Measurements from ENCODE around the gene NDUFB11. TPM values are rescaled to one million over a fixed set of nuclear protein-coding genes. Genes with fewer than 3 reads are reported as not detected.

Gene NDUFB11
- total and polyA plus RNA-seq, 4 experiments from 2014 or later = 53.2 to 180 (median 115) TPM

GRCh38 chrX:47180346-47180745 is 35.8 kb upstream of the NDUFB11 start:
- POLR2A ChIA-PET (ENCODE audit: partially characterized antibody) = no interaction called here
- Histone ChIP-seq H3K4me3 (ENCODE audit: low read length in 2 of 2) (no peak overlapping the region), H3K36me3 (ENCODE audit: insufficient read depth, low read length) (peaks cover 41% of the 10 kb centered on the region), H3K27me3 (ENCODE audit: insufficient read depth, low read length) (no peaks in the 10 kb centered on the region), H3K4me1 (ENCODE audit: insufficient read depth, low read length) (no peaks in the 10 kb centered on the region), H3K9me3 (ENCODE audit: control insufficient read depth in 1 of 2, low read length in 2 of 2) (no peaks in the 10 kb centered on the region), H3K27ac (ENCODE audit: low read depth, low read length) (no peak overlapping the region)
- intact Hi-C loops (cut with micrococcal nuclease) = no loop called here
- Mint-ChIP-seq H3K27me3 (no peaks in the 10 kb centered on the region), H3K27ac (peak overlapping the region in 1 of 7 donors; percentile 83), H3K4me3 (no peak overlapping the region), H3K9me3 (no peaks in the 10 kb centered on the region), H3K36me3 (peaks cover 16 to 42% of the 10 kb centered on the region in 2 donors), H3K4me1 (no peaks in the 10 kb centered on the region)
- CTCF ChIA-PET (ENCODE audit: partially characterized antibody) = no interaction called here
- DNase-seq = no peak

GRCh38 chrX:47179928-47180255 is 35.4 kb upstream of the NDUFB11 start:
- DNase-seq = no peak
- no peak overlapping the region for H3K27ac Mint-ChIP-seq
- Histone ChIP-seq H3K4me3 (ENCODE audit: low read length in 2 of 2) (no peak overlapping the region), H3K4me1 (ENCODE audit: insufficient read depth, low read length) (no peaks in the 10 kb centered on the region), H3K27me3 (ENCODE audit: insufficient read depth, low read length) (no peaks in the 10 kb centered on the region), H3K9me3 (ENCODE audit: control insufficient read depth in 1 of 2, low read length in 2 of 2) (no peaks in the 10 kb centered on the region), H3K36me3 (ENCODE audit: insufficient read depth, low read length) (peaks cover 46% of the 10 kb centered on the region), H3K27ac (ENCODE audit: low read depth, low read length) (no peak overlapping the region)
- no peaks in the 10 kb centered on the region for H3K4me1 Mint-ChIP-seq
- no peaks in the 10 kb centered on the region for H3K27me3 Mint-ChIP-seq
- ChIA-PET POLR2A (ENCODE audit: partially characterized antibody) (no interaction called here), CTCF (ENCODE audit: partially characterized antibody) (no interaction called here)
- H3K4me3 Mint-ChIP-seq = no peak overlapping the region
- peaks cover 16 to 42% of the 10 kb centered on the region in 2 donors for H3K36me3 Mint-ChIP-seq
- no peaks in the 10 kb centered on the region for H3K9me3 Mint-ChIP-seq
- intact Hi-C loops (cut with micrococcal nuclease) = no loop called here

- Histone ChIP-seq H3K4me1 (ENCODE audit: insufficient read depth, low read length) (no peaks in the 10 kb centered on the region), H3K4me3 (ENCODE audit: low read length in 2 of 2) (no peak overlapping the region), H3K36me3 (ENCODE audit: insufficient read depth, low read length) (peaks cover 49% of the 10 kb centered on the region), H3K27ac (ENCODE audit: low read depth, low read length) (no peak overlapping the region), H3K27me3 (ENCODE audit: insufficient read depth, low read length) (no peaks in the 10 kb centered on the region), H3K9me3 (ENCODE audit: control insufficient read depth in 1 of 2, low read length in 2 of 2) (no peaks in the 10 kb centered on the region)
- no peak for DNase-seq
- Mint-ChIP-seq H3K27ac (no peak overlapping the region), H3K4me1 (no peaks in the 10 kb centered on the region), H3K36me3 (peaks cover 16 to 40% of the 10 kb centered on the region in 2 donors), H3K4me3 (no peak overlapping the region), H3K9me3 (no peaks in the 10 kb centered on the region), H3K27me3 (no peaks in the 10 kb centered on the region)
- POLR2A ChIA-PET (ENCODE audit: partially characterized antibody) = no interaction called here
- CTCF ChIA-PET (ENCODE audit: partially characterized antibody) = no interaction called here
- intact Hi-C loops (cut with micrococcal nuclease) = no loop called here
Observed at GRCh38 chrX:47179221-47179927, 34.9 kb upstream of the NDUFB11 start.

- Histone ChIP-seq H3K4me1 (ENCODE audit: insufficient read depth, low read length) (no peaks in the 10 kb centered on the region), H3K9me3 (ENCODE audit: control insufficient read depth in 1 of 2, low read length in 2 of 2) (no peaks in the 10 kb centered on the region), H3K27me3 (ENCODE audit: insufficient read depth, low read length) (no peaks in the 10 kb centered on the region), H3K4me3 (ENCODE audit: low read length in 2 of 2) (no peak overlapping the region), H3K27ac (ENCODE audit: low read depth, low read length) (no peak overlapping the region), H3K36me3 (ENCODE audit: insufficient read depth, low read length) (peaks cover 49% of the 10 kb centered on the region)
- H3K4me3 Mint-ChIP-seq = no peak overlapping the region
- no peaks in the 10 kb centered on the region for H3K9me3 Mint-ChIP-seq
- intact Hi-C loops (cut with micrococcal nuclease) = no loop called here
- ChIA-PET POLR2A (ENCODE audit: partially characterized antibody) (no interaction called here), CTCF (ENCODE audit: partially characterized antibody) (no interaction called here)
- H3K27me3 Mint-ChIP-seq = no peaks in the 10 kb centered on the region
- H3K4me1 Mint-ChIP-seq = no peaks in the 10 kb centered on the region
- DNase-seq = no peak
- H3K27ac Mint-ChIP-seq = peak overlapping the region in 2 of 7 donors; percentile 11 to 66
- peaks cover 16 to 40% of the 10 kb centered on the region in 2 donors for H3K36me3 Mint-ChIP-seq
Observed at GRCh38 chrX:47178337-47178736, 33.8 kb upstream of the NDUFB11 start.

- peaks cover 49% of the 10 kb centered on the region for H3K36me3 ChIP-seq (ENCODE audit: insufficient read depth, low read length)
- H3K36me3 Mint-ChIP-seq = peaks cover 16 to 37% of the 10 kb centered on the region in 2 donors
- H3K27ac Mint-ChIP-seq = peak overlapping the region in 2 of 7 donors; percentile 12 to 64
- no peak for DNase-seq
- ChIA-PET CTCF (ENCODE audit: partially characterized antibody) (no interaction called here), POLR2A (ENCODE audit: partially characterized antibody) (no interaction called here)
- H3K9me3 ChIP-seq (ENCODE audit: control insufficient read depth in 1 of 2, low read length in 2 of 2) = no peaks in the 10 kb centered on the region
- no peaks in the 10 kb centered on the region for H3K9me3 Mint-ChIP-seq
- H3K27me3 ChIP-seq (ENCODE audit: insufficient read depth, low read length) = no peaks in the 10 kb centered on the region
- H3K4me1 Mint-ChIP-seq = no peaks in the 10 kb centered on the region
- no peak overlapping the region for H3K4me3 Mint-ChIP-seq
- intact Hi-C loops (cut with micrococcal nuclease) = no loop called here
- H3K4me3 ChIP-seq (ENCODE audit: low read length in 2 of 2) = no peak overlapping the region
- H3K4me1 ChIP-seq (ENCODE audit: insufficient read depth, low read length) = no peaks in the 10 kb centered on the region
- no peak overlapping the region for H3K27ac ChIP-seq (ENCODE audit: low read depth, low read length)
- H3K27me3 Mint-ChIP-seq = no peaks in the 10 kb centered on the region
Observed at GRCh38 chrX:47177079-47177478, 32.6 kb upstream of the NDUFB11 start.

GRCh38 chrX:47176101-47176740 is 31.7 kb upstream of the NDUFB11 start:
- Histone ChIP-seq H3K9me3 (ENCODE audit: control insufficient read depth in 1 of 2, low read length in 2 of 2) (no peaks in the 10 kb centered on the region), H3K4me1 (ENCODE audit: insufficient read depth, low read length) (no peaks in the 10 kb centered on the region), H3K27ac (ENCODE audit: low read depth, low read length) (no peak overlapping the region), H3K36me3 (ENCODE audit: insufficient read depth, low read length) (peaks cover 41% of the 10 kb centered on the region), H3K27me3 (ENCODE audit: insufficient read depth, low read length) (no peaks in the 10 kb centered on the region), H3K4me3 (ENCODE audit: low read length in 2 of 2) (no peak overlapping the region)
- DNase-seq = no peak
- CTCF ChIA-PET (ENCODE audit: partially characterized antibody) = no interaction called here
- intact Hi-C loops (cut with micrococcal nuclease) = no loop called here
- Mint-ChIP-seq H3K9me3 (peaks cover 0 to 1% (median 0%) of the 10 kb centered on the region in 8 donors), H3K4me3 (no peak overlapping the region), H3K36me3 (peaks cover 21 to 35% of the 10 kb centered on the region in 2 donors), H3K4me1 (no peaks in the 10 kb centered on the region), H3K27ac (no peak overlapping the region), H3K27me3 (no peaks in the 10 kb centered on the region)
- POLR2A ChIA-PET (ENCODE audit: partially characterized antibody) = no interaction called here

- no peak for DNase-seq
- Histone ChIP-seq H3K4me3 (ENCODE audit: low read length in 2 of 2) (no peak overlapping the region), H3K36me3 (ENCODE audit: insufficient read depth, low read length) (peaks cover 36% of the 10 kb centered on the region), H3K27me3 (ENCODE audit: insufficient read depth, low read length) (no peaks in the 10 kb centered on the region), H3K9me3 (ENCODE audit: control insufficient read depth in 1 of 2, low read length in 2 of 2) (no peaks in the 10 kb centered on the region), H3K4me1 (ENCODE audit: insufficient read depth, low read length) (no peaks in the 10 kb centered on the region), H3K27ac (ENCODE audit: low read depth, low read length) (no peak overlapping the region)
- peaks cover 0 to 1% (median 0%) of the 10 kb centered on the region in 8 donors for H3K9me3 Mint-ChIP-seq
- peak overlapping the region in 1 of 7 donors; percentile 75 for H3K27ac Mint-ChIP-seq
- intact Hi-C loops (cut with micrococcal nuclease) = no loop called here
- no peaks in the 10 kb centered on the region for H3K4me1 Mint-ChIP-seq
- POLR2A ChIA-PET (ENCODE audit: partially characterized antibody) = no interaction called here
- peaks cover 21 to 33% of the 10 kb centered on the region in 2 donors for H3K36me3 Mint-ChIP-seq
- CTCF ChIA-PET (ENCODE audit: partially characterized antibody) = no interaction called here
- H3K27me3 Mint-ChIP-seq = no peaks in the 10 kb centered on the region
- H3K4me3 Mint-ChIP-seq = no peak overlapping the region
Observed at GRCh38 chrX:47175588-47175980, 31.1 kb upstream of the NDUFB11 start.

Measured in CD4-positive, alpha-beta memory T cell (primary cell).